ENCODE data around the gene DNAJC27.

DNAJC27 gene

DNA sequence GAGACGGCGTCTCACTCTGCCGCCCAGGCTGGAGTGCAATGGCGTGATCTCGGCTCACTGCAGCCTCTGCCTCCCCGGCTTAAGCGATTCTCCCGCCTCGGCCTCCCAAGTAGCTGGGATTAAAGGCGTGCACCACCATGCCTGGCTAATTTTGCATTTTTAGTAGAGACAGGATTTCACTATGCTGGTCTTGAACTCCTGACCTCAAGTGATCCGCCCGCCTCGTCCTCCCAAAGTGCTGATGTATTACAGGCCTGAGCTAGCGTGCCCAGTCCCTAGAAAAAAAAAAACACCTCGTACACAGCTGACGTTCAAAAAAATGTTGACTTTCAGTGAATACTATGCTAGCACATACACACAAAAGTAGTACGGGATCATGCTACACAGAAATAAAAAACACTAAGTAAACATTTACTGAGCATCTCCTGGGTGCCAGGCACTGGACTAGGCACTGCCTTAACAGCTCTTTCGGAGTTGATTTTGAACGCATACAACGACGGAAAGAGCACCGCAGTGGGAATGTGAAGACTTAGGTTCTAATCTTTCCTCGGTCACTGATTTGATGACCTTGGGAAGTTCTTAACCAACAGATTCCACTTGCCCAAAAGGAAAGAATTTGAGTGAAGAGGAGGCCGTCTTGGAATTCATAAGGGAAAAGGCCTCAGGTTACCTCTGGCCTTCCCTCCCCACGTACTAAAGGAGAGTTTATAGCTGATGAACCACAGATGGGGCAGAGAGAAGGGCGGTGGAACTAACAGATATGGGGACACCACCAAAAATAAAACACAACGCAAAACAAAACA lies 1.1 kb downstream of the DNAJC27 start:
- DNase-seq, result no peak

DNA sequence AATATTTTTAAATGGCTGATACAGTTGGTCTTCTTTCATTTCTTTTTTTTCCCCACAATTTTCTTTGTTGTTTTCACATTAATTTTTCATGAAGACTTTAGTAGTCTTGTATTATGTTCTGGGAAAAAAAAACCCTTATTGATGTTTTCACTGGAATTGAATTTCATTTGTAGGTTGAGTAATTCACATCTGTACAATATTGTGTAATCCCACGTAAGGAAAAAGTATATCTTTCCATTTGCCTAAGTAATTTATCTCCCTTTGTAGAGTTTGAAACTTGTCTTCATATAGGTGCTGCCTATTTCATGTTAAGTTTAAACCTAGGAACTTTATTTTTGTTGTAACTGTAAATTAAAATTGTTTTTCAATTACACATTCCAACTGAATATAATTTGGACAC lies 2.0 kb downstream of the DNAJC27 start:
- no peak for DNase-seq

DNA sequence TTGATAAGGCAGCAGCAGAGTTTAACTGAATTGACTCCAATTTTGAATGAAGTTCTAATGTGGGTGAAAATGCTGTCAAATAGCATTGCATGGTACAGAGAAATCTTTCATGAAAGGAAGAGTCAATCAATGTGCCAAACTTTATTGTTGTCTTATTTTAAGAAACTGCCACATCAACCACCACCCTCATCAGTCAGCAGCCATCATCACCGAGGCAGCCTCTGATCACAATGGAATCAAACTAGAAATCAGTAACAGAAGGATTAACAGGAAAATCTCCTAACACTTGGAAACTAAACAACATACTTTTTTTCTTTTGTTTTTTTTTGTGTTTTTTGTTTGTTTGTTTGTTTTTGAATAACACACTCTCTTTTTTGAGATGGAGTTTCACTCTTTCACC lies 9.9 kb downstream of the DNAJC27 start:
- DNase-seq, result no peak

DNA sequence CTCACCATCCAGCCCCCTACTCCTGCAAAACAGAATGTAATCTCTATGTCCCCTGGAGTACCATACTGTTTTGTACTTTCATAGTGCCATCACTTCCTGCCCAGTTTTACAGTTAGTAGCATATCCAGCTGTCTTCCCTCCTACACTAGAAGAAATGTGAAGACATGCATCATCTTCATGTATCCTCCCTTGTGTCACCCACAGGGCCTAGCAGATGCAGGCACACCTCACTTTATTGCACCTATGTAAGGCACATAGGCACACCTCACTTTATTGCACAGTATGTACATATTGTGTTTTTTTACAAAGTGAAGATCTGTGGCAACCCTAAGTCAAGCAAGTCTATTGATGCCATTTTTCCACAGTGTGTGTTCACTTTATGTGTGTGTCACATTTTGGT lies 12.0 kb downstream of the DNAJC27 start:
- no peak for DNase-seq

DNA sequence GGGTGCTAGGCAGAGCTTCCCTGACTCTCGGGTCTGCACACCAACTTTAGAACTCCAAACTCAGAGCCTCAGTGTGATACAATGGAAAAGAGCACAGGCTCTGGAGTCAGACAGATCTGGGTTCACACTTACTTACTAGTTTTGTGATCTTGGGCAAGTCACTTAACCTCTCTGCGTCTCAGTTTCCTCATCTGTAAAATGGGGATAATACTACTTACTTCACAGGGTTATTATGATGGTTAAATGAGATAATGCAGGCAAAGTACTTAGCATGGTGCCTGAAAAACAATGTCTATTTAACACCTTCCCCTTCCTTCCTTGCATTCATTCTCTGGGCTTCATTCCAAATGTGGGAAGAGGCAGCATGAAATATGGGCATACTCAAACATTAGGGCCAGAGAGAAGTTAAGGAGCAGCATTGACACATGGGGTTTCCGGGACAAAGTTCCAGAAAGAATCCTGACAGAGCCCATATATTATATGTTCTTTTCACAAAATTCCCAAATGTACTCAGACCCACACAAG lies 13.3 kb downstream of the DNAJC27 start:
- no peak for DNase-seq

DNA sequence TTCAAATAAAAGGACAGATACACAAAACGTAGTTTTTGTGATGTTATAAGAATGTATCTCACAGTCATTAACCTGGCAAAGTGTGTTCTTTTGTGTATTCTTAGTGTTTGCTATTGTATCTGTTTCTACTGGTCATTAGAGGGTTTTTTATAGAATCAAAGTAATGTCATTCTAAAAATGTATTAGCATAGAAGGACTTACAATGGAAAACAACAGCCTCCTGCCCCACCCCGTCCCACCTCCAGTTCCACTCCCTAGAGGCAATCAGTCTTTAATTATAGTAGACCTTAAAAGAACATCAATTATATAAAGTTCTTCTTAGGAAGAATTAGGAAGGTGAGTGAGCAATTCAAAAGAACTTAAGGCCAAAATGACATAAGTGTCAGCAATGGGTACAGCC lies 13.8 kb downstream of the DNAJC27 start:
- no peak for DNase-seq

DNA sequence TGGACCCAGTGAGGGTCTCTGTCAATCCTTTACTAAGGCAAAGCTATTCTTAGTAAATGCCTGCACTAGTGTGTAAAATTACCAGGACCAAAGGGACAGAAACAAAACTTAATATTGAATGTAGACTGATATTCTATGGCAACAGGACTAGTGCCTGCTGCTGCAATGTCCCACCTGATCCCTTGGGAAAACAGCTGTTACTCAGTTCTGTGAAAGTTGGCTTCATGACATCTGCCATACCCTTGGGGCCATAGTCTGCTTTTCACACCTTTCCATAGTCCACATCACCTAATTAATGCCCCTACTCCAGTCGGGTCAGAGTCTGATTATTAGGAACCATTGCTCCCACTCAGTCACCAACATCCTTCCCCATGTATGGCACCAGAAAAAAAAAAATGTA lies 14.5 kb downstream of the DNAJC27 start:
- DNase-seq, result no peak

DNA sequence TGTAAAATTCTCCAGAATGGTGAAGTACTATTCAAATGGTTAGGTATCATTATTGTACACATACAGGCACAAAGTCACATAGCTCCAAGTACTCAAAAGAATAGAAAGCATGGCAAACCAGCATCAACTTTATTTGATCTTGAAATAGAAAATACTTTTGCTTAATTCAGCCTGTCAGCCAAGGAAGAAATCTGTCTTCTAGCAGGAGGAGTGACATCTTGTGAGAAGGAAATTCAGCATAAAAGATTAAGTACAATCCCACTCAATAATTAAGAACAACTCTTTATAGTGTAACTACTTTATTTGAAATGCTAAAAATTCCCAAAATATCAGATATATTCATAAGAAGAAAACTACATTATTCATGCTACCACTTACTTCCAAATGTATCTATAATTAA lies 15.8 kb downstream of the DNAJC27 start:
- DNase-seq, result no peak

DNA sequence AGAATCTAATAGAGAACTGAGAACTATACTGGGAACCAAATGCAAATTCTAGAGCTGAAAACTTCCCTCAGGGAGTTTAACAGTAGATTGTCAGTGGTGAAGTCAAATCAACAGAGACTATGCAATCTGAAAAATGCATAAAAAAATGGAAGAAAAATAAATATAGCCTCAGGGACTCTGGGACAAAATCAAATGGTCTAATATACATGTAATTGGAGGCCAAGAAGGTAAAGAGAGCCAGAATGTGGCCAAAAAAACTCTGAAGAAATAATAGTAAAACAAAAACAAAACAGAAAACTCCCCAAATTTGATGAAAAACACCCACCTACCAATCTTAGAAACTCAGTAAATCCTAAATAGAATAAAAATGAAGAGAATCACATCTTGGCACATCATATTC lies 16.5 kb downstream of the DNAJC27 start:
- DNase-seq, result no peak

DNA sequence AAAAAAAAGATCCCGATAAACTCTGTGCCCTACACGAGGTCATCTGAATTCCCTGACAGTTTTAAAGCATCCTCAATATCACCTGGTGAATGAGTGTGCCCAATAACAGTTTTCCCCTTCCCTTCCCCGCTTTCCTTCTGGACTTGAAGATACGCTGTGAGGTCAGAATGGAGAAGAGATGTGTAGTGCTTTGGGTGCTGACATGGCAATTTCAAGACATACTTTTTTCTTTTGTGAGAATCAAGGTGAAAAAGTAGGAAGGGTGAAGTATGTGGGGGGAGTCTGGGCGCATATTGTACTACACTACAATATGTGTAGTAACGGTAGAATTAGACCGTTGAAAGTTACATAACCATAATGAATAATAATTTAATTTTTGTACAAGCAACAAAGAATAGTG lies 21.7 kb downstream of the DNAJC27 start:
- DNase-seq, result no peak

DNA sequence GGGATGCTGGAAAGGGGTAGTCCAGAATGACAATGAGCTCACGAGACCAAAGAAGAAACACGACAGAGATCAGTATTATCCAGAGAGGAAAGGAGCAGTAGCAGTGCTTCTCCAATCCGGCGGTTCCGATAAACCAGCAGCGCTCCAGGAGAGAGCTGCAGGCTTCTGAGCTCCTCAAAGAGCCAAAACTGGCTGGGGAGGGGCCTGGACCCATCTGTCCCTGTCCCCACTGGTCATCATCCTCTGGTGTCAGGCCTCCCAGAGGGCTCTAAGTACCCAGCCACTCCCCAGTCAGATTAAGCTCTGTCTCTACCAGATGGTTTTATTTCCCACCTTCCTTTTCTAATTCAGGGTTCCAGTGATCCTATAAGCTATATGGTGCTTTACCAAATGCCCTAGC lies 23.2 kb downstream of the DNAJC27 start:
- DNase-seq, result no peak

DNA sequence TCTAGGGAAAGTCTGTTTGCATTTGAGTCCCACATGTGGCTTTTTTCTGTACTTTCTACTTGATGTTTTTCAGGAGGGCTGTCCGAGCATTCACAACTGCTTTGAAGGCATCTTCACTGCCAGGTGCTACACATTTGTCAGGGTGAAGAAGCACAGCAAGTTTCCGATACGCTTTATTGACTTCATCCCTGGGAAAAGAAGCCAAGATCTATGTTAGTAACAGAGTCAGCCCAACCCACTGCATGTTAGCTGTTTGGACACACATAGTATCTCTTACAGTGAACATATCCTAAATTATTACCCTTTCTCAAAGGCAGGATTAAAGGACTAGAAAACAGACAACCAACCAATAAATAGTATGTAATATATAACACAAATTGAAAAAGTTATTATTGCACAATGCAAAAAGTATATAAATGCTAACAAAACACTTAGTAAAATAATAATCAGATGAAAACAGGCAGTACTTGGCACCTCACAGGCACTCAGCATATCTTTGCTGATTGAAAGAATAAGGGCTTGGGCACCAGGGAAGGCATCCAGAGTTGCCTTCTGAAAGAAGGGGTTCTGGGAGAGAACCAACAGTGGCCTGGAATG lies 24.1 kb downstream of the DNAJC27 start:
- no peak for DNase-seq

DNA sequence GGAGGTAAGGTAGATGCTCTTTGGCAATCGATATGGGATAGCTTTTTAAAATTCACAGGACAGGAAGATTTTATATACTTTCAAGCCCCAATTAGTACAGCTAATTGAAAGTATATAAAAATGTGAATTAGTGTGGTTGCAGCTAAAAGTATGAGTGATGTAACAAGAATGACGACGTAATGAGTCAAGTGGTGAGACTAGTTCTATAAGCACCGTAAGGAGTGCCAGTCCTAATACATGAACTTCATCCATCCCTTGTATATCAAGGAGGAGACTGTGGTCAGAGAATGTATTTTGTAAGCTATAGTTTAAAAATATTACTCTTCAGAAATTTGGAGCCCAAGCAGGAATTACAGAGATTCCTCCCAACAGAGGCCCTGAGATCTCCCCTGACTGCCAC lies 25.8 kb downstream of the DNAJC27 start:
- no peak for DNase-seq

DNA sequence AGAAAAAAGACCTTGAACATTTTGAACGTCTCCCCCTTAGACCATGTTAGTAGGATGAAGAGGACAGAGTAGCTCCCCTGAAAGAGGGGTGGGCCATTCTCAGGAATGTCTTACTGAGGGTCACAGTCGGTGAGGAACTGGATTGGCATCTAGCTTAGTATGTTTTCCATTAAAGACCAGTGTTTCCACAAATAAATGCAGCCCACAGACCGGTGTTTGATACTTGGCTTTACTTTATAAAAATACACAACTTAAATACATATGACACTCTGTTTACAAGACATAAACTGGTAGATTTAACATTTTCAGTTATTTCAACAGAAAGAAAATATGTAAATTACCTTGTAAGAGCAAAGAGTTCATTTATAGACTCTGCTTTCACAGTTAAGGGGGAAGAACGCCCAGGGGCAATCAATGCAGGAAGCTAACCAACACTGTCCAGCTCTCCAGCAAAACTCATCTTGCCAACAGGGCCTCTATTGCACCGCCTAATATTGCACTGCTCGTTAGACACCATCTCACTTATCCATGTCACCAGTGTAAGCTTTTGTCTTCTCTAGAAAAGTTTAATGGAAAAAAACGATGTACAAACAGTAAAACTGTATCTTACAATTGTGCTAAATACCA lies 28.2 kb downstream of the DNAJC27 start:
- DNase-seq, result no peak

DNA sequence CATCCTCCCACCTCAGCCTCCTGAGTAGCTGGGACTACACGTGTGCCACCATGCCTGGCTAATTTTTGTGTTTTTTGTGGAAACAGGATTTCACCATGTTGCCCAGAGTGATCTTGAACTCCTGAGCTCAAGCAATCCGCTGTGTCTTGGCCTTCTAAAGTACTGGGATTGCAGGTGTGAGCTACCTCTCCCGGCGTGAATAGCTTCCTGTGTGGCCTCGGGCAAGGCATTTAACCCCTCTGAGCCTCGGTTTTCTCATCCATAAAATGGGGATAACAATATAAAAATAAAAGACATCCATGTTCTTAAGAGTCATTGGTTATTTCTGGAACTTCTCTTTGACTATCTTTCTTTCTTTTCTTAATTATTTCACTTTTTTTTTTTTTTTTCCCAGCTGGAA lies 32.4 kb downstream of the DNAJC27 start:
- DNase-seq, result no peak

DNA sequence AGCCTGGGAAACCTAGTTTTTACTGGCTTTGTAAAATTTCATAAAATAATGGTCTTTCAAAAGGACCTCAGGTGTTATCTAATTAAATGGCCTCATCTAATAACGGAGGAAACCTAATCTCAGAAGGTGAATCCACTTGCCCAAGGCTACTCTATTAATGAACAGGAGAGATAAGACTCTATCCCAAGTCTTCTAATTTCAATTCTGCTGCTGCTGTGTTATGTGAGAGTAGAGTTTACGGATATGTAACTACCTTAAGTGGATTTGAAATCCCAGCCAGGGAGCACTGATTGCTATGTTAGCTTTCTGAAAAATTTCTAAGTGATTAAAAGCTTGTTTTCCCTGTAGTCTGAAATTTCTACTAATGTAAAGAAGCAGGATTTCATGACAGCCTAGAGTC lies 34.5 kb downstream of the DNAJC27 start:
- DNase-seq, result no peak

DNA sequence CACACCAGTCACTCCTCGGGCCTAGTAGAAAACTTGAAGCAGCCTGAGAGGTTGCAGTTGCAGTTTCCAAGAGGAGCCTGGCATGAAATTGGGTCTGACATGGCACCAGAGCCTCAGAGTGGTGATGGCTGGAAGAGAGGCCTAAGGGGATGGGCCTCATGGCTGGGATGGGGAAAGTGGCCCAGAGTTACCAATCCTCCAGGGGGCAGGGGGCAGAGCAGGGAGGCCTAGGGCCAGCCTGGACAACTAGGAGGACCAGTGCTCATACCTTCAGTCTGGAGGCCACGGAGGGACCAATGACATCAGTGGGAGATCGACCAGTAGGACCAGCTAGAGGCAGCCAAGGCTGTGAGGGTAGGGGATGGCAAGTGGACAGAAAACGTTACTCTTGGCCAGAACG lies 36.6 kb downstream of the DNAJC27 start:
- no peak for DNase-seq

DNA sequence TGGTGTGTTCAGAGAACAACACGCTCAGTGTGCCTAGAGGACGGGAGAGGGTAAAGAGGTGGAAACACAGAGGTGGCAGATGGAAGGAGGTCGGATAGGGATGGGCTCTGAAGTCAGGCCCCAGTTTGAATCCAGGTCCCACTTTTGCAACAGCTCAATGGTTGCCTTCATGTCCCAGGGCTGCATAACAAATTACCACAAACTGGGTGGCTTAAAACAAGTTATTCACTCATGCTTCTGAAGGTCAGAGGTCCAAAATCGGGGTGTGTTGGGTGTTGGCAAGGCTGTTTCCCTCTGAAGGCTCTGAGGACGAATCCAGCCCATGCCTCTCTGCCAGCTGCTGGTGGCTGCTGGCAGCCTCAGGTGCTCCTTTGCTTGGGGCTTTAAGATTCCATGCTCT lies 39.0 kb downstream of the DNAJC27 start:
- no peak for DNase-seq

DNA sequence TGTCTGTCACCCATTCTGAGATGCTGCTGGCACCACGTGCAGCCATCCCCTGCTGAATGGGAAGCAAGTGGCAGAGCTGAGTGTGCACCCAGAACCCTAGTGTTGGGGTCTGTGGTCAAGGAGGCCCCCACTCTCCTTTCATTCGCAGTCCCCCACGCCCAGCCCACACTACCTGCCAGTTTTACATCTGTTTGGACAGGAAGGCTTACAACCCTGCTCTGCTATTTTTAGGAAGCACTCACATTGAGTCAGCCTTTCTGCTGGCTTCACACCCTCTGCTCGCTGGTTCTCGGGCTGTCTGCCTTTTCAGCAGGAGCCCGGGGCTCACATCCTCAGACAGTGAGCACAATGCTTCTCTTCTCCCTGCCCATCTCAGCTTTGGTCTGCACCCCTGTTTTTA lies 41.0 kb downstream of the DNAJC27 start:
- DNase-seq, result peak; percentile 53

DNA sequence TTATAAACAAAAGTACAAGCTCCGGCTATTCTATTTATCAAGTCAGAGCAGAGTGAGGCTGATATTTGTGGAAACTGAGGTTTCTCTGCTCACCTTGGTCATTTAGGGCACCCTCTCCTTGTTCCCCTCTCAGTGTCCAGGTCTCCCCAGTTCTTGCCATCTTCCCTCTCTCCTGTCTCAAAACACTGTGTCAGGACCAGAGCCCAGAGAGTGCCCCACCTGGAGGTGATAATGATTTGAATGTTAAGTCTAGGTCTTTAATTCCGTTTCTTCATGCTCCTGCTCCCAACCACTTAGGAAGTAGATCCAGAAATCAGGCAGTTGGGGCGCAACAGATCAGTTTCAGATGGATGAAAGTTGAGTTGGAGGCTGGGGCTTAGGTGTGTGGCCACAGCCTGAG lies 42.5 kb downstream of the DNAJC27 start:
- no peak for DNase-seq

DNA sequence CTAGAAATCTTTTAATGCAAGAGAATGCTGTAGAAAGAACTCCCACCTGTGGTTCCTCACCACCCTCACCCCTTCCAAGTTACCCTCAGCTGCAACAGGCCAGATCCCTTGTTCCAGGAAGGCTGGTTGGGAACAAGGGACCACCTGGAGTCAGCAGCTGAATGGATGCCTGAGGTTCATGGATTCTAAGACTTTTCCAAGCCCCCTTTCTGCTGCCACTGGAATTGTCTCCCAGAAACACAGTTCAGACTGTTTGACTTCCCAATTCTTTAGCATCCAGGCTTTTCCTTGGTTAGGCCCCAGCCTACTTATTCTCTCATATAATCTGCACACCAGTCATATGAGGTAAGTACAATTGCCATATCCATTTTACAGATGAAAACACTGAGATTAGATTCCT lies 43.7 kb downstream of the DNAJC27 start:
- no peak for DNase-seq

DNA sequence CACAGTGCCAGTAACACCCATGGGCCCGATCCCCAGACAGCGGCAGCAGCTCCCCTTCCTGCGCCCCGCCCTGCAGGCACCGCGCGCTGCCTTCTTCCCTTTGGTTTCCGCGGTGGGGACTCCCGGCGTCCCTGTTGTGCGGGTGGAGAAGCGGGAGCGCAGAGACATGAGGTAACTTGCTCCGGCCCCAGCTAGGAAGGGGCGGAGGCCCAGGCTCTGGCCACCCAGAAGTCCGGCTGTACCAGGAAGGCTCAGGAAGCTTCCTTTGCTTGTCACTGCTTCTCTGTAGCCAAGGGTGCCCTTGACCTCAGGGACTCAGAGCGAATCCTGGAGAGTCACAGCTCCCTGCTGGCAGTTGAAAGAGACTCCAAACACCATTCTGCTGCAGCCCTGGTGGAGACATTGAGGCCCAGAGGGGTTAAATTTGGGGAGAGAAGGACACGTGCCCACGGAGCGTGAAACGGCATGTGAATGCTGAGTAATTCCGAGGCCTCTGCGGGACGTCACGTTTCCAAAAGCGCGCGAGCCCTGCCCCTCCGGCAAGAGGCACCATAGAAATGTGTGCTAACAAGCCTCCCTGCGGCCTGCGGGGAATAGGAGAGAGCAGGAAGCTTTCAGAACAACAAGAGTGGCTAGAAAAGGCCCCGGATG lies 45.0 kb downstream of the DNAJC27 start:
- DNase-seq, result peak; percentile 83

DNA sequence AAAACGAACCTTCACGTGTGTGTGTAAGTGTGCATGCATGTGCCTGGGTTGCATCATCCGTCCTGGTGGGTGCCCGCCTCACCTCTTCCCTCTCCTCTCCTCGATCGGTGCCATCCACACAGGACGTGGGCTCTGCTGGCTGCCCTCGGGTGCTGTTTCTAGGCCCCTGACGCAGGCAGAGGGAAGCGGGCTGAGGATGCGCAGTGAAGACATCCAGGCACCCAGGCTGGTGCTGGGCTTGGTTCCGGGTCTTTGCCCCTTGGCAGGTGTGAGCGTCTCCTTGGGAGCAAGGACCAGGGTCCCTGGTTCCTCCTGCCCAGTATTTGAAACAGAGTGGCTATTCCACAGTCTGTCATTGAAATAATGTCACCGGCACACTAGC lies 45.5 kb downstream of the DNAJC27 start:
- no peak for DNase-seq

DNA sequence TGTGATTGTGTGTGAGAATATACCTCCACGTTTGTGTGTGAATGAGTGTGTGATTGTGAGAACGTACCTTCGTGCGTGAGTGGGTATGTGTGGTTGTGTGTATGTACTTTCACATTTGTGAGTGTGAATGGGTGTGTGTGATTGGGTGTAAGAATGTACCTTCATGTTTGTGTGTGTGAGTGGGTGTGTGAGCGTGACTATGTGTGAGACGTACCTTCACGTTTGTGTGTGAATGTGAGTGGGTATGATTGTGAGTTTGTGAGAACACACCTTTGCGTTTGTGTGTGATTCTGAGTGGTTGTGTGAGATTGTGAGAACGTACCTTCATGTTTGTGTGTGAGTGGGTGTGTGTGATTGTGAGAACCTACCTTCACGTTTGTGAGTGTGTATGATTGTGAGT lies 45.9 kb downstream of the DNAJC27 start:
- no peak for DNase-seq

Data from activated CD4-positive, alpha-beta T cell treated with anti-CD3 and anti-CD28 coated beads, Interleukin-10, Interleukin-2, amounts not matched to agents 100 ng/mL and 50 ng/mL, durations not matched to agents 16 hours and 8 hours (primary cell).